HUES48 (cell line): Measurements from ENCODE around the gene MARCKSL1.

ENCODE experiments used
- H3K27ac ChIP-seq: one replicate; pipeline ENCODE4 v1.7.0; 2013; ENCODE audit warnings: low read depth, low read length, inconsistent platforms
- H3K27me3 ChIP-seq: 2 replicates; pipeline ENCODE4 v1.6.1; 2013; ENCODE audit warnings: mild to moderate bottlenecking, low read length; ENCODE audit not compliant: control insufficient read depth, insufficient read depth
- H3K36me3 ChIP-seq: 2 replicates; pipeline ENCODE4 v1.6.1; 2013; ENCODE audit warnings: low read length; ENCODE audit not compliant: control insufficient read depth, insufficient read depth
- H3K4me1 ChIP-seq: 2 replicates; pipeline ENCODE4 v1.6.1; 2013; ENCODE audit warnings: mild to moderate bottlenecking, low read length; ENCODE audit not compliant: control insufficient read depth, insufficient read depth
- H3K4me3 ChIP-seq: 2 replicates; pipeline ENCODE4 v1.5.1; 2013; ENCODE audit warnings: mild to moderate bottlenecking, low read depth, low read length
- H3K9ac ChIP-seq: 2 replicates; pipeline ENCODE4 v1.6.1; 2013; ENCODE audit warnings: mild to moderate bottlenecking, low read depth, low read length, moderate library complexity
- H3K9me3 ChIP-seq: 2 replicates; pipeline ENCODE4 v1.6.1; 2013; ENCODE audit warnings: low read length; ENCODE audit not compliant: control insufficient read depth, insufficient read depth

MARCKSL1 gene

DNA sequence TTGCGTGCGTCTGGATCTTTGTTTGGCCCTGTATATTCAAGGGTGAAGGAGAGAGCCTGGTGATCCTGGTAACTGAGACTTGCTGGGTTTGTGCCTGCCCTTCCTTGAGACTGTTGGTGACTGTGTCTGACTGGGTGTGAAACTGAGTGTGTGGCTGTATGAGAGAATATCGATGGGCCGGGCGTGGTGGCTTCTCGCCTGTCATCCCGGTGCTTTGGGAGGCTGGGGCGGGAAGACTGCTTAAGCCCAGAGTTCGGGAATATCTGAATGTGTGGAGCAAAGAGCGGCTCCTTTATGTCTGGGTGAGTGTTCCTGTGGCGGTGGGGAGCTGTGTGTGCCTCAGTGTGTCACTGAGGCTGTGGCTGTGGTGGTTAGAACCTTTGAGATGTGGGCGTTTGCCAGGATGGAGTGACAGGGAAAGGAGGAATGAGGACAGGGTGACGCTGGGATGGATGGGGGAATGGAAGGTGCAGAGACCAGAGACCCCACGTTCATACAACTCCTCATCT, 2.7 kb upstream of the MARCKSL1 start:
- no peak overlapping the region for H3K4me3 ChIP-seq
- no peak overlapping the region for H3K27ac ChIP-seq
- peaks cover 23% of the 10 kb centered on the region for H3K4me1 ChIP-seq
- no peak overlapping the region for H3K9ac ChIP-seq
- 0 out of 2 replicates have a peak, but pooled peaks cover 4% of the 10 kb centered on the region for H3K27me3 ChIP-seq
- no peaks in the 10 kb centered on the region for H3K9me3 ChIP-seq
- H3K36me3 ChIP-seq, result peaks cover 12% of the 10 kb centered on the region

DNA sequence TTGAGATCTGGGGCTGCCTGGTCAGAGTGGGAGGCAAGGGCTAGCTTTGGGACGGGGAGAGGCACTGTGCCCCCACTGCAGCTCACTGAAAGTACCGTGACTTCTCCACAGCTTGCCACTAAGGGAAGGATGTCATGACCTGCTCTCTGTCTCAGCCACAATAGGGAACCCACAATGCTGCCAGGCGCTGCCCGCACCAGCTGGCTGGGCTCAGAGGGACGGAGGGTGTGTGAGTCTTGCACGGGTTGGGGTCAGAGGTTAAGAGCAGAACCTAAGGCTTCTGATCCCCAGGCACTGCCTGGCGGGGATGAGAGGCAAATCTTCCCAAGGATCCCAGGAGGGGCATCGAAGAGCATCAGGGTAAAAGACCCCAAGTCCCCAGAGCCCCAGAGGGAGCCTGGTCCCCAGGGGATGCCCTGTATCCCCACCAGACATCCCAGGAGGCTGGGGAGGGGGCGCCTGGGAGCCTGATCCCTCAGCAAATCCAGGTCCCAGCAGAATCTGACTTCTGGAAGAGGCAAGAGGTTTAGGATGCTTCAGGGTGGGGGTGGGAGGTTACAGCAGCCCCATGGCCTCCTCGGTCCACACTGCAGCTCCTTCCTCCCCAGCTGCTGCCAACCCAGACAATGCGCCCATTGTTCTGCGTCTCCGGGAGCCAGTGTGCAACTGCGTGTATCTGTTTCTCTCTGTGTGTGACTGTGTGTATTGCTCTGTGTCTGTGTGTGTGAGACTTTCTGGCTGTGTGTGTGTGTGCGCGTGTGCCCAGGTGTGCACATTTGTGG, 2.0 kb upstream of the MARCKSL1 start:
- H3K4me3 ChIP-seq, result no peak overlapping the region
- H3K9me3 ChIP-seq, result no peaks in the 10 kb centered on the region
- no peak overlapping the region for H3K27ac ChIP-seq
- H3K9ac ChIP-seq, result no peak overlapping the region
- peaks cover 18% of the 10 kb centered on the region for H3K36me3 ChIP-seq
- H3K4me1 ChIP-seq, result peaks cover 29% of the 10 kb centered on the region
- 0 out of 2 replicates have a peak, but pooled peaks cover 4% of the 10 kb centered on the region for H3K27me3 ChIP-seq

DNA sequence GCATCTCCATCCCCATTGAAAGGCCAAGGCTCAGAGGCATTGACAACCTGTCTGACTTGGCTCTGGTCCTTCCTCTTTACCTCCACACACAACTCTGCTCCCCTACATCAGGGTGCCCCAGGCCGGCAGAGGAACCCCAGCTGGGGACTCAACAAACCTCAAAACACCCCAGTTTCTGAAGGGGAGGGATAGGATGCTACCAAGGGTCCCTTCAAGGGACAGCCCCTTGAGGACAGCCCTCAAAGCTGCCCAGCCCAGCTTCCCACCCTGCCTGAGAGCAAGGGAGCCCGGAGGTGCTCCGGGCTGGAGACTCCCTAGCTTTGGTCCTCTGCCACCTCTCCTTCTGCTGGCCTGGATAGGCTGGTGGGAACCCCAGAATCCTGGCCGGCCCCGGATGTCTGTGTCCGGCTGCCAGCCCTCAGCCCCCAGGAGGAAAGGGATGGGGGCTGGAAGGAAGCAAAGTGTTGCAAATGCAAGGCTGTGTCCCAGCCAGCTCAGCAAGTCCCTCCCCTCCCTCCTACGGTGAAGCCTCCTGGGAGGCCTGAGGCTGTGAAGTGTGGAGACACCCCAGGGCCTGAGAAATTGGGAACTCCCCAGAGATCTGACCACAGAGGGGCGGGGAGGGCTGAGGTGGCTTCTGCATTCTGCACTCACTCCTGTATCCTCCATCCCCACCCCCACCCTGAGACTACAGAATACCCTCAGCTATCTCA, 1.1 kb upstream of the MARCKSL1 start:
- Histone ChIP-seq H3K4me3 (no peak overlapping the region; the same call in 1 of the 2 replicates), H3K4me1 (peaks cover 36% of the 10 kb centered on the region), H3K36me3 (peaks cover 26% of the 10 kb centered on the region), H3K27ac (no peak overlapping the region), H3K9me3 (no peaks in the 10 kb centered on the region), H3K9ac (no peak overlapping the region), H3K27me3 (0 out of 2 replicates have a peak, but pooled peaks cover 4% of the 10 kb centered on the region)

DNA sequence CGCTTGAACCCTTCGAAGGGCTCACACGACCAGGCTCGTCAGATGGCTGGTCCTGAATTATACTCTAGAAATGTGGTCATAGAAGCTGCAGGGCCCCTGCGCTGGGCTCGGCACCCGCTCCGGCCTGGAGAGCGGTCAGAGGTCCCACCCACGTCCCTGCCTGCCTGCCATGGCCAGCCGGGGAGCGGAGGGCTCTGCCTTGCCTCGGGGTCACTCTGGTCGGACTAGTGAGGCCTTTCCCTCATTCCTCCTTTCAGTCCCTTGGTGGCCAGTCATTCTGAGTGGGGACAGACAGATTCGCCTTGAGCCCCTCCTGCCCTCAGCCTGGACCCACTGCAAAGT, 529 bp upstream of the MARCKSL1 start:
- H3K9me3 ChIP-seq, result no peaks in the 10 kb centered on the region
- peaks cover 37% of the 10 kb centered on the region for H3K4me1 ChIP-seq
- peak overlapping the region; percentile 68 for H3K4me3 ChIP-seq
- H3K36me3 ChIP-seq, result peaks cover 32% of the 10 kb centered on the region
- H3K27me3 ChIP-seq, result 0 out of 2 replicates have a peak, but pooled peaks cover 4% of the 10 kb centered on the region
- no peak overlapping the region for H3K27ac ChIP-seq
- no peak overlapping the region for H3K9ac ChIP-seq

DNA sequence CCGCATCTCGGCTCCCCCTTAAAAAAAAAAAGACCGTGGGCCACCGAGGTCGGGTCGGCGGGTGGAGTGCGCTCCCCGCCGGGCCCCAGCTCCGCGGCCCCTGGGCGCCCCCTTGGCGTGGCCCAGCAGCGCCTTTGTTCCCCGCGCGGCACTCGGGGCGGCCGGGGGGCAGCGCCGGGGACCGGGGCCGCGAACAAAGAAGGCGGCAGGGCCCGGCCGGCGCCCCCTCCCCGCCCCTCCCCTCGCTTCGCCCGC, 571 bp downstream of the MARCKSL1 start:
- peak overlapping the region; percentile 87 for H3K27ac ChIP-seq
- peaks cover 43% of the 10 kb centered on the region for H3K36me3 ChIP-seq
- peak overlapping the region; percentile 78 for H3K9ac ChIP-seq
- 0 out of 2 replicates have a peak, but pooled peaks cover 4% of the 10 kb centered on the region for H3K27me3 ChIP-seq
- H3K4me1 ChIP-seq, result peaks cover 37% of the 10 kb centered on the region
- H3K9me3 ChIP-seq, result no peaks in the 10 kb centered on the region
- H3K4me3 ChIP-seq, result peak overlapping the region; percentile 68

DNA sequence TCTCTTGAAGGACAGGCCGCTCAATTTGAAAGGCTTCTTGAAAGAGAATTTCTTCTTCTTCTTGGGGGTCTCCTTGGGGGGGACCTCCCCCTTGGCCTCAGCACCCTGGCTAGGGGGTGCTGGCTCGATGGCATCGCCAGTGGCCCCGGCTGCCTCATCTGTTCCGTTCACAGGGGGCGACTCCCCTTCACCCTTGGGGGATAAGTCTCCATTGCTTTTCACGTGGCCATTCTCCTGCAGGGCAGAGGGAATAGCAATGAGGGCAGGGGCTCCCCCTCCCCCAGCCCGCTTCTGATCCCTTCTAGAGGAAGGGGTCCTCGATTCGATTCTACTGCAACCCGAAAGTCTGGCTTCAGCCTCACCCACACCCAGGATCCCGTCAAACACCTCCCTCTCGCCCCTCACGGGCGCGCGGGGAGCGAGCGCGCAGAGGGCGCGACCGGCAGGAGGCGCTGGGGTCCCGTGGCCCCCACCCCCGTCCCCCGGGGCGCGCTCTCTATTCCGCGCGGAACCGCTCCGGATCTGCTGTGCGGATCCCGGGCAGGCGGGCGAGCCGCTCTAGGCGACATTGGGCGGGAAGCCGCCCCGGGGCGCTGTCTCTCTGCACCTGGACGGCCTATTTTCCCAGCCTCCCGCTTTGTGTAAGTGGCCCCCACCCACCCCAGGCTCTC, 1.0 kb downstream of the MARCKSL1 start:
- H3K27ac ChIP-seq, result peak overlapping the region; percentile 87

DNA sequence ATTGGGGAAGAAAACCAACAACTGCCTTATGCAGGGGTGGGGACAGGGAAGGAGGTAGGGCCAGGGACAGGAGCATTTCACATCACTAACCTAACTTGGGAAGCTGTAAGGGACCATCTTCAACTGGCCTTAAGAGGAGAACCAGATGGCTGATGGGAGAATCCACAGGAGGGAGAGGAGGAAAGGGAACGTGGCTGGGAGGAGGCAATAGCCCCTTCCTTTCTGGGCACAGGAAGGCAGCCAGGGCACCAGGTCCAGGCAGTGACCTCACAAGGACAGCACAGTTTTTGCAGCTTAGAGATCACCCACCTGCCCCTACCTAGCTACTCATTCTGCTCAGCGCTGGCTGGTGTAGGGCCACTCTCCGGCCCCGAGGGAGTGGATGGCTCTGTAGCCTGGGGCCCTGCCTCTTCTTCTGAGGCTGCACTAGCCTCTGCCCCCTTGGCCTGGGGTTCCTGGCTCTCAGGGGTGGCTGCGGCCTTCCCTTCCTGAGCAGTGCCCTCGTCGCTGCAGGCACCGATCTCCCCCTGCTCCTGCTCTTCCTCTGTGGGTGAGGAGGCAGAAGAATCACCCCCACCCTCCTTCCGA, 1.7 kb downstream of the MARCKSL1 start:
- Histone ChIP-seq H3K9me3 (no peaks in the 10 kb centered on the region), H3K27me3 (0 out of 2 replicates have a peak, but pooled peaks cover 4% of the 10 kb centered on the region), H3K27ac (peak overlapping the region; percentile 87), H3K9ac (peak overlapping the region; percentile 78), H3K4me3 (peak overlapping the region; percentile 68), H3K36me3 (peaks cover 54% of the 10 kb centered on the region), H3K4me1 (peaks cover 37% of the 10 kb centered on the region)

More for the DNA sequence above, 1.0 kb downstream of the MARCKSL1 start:
- Histone ChIP-seq H3K27me3 (0 out of 2 replicates have a peak, but pooled peaks cover 4% of the 10 kb centered on the region), H3K4me1 (peaks cover 37% of the 10 kb centered on the region), H3K9me3 (no peaks in the 10 kb centered on the region), H3K4me3 (peak overlapping the region; percentile 68), H3K36me3 (peaks cover 48% of the 10 kb centered on the region), H3K9ac (peak overlapping the region; percentile 78)

DNA sequence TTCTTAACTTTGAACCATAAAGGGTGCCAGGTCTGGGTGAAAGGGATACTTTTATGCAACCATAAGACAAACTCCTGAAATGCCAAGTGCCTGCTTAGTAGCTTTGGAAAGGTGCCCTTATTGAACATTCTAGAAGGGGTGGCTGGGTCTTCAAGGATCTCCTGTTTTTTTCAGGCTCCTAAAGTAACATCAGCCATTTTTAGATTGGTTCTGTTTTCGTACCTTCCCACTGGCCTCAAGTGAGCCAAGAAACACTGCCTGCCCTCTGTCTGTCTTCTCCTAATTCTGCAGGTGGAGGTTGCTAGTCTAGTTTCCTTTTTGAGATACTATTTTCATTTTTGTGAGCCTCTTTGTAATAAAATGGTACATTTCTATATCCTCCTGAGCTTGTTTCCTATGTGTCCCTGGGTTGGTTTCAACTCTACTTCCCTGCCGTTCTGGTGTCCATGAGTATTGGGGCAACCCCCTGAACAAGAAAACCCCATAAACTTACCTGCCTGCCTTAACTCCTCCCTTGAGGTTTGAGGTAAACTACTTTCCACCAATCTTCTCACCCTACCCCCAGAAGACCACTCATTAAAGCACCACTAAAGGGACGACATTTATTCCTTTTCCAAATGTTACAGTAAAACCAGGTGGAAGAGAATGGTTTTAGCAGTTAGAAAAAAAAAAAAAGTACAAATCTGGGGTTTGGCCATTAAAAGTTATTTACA, 2.6 kb downstream of the MARCKSL1 start:
- Histone ChIP-seq H3K36me3 (peaks cover 64% of the 10 kb centered on the region), H3K27ac (peak overlapping the region; percentile 2), H3K4me3 (0 out of 2 replicates have a peak overlapping the region, but pooled peaks have one; percentile 68), H3K9ac (no peak overlapping the region), H3K4me1 (peaks cover 37% of the 10 kb centered on the region), H3K27me3 (0 out of 2 replicates have a peak, but pooled peaks cover 4% of the 10 kb centered on the region), H3K9me3 (no peaks in the 10 kb centered on the region)

DNA sequence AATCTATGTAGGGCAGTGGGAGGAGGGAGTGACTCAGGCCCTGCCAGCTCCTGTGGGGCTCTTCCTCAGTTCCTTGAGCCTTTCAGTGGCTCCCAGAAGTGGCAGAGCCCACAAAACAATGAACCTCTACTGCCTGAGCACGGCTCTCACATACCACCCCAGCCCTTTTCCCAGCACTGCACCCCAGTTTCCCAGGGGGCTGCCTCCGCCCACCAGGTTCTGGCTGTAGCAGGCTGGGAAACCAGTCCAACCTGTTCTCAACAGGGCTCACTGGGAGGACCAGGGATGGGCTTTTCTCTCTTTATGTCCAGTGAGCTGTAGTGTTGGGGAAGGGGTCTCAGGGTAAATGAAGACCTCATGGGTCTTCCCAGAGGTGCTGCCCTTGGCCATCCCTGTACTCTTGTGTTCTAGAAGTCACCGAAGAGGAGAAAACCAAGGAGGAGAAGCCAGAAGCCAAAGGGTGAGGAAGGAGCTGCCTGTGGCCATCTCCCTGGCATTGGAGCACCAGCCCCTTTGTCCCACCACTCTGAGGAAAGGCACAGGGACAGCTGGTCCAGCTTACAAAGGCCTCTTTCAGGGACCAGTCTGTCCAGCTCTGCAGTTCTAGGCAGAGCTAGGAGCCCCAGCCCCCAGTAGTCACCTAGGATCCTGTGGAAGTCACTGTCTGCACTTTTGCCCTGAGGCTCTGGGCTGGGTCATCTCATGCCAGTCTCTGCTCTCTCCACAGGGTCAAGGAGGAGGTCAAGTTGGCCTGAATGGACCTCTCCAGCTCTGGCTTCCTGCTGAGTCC, 3.5 kb downstream of the MARCKSL1 start:
- no peak overlapping the region for H3K9ac ChIP-seq
- H3K36me3 ChIP-seq, result peaks cover 73% of the 10 kb centered on the region
- peak overlapping the region; percentile 74 for H3K27ac ChIP-seq
- peaks cover 33% of the 10 kb centered on the region for H3K4me1 ChIP-seq
- H3K4me3 ChIP-seq, result no peak overlapping the region
- H3K27me3 ChIP-seq, result 0 out of 2 replicates have a peak, but pooled peaks cover 4% of the 10 kb centered on the region
- H3K9me3 ChIP-seq, result no peaks in the 10 kb centered on the region
